ENCODE results near the gene RGL3. TPM values are rescaled to one million over a fixed set of nuclear protein-coding genes. Genes with fewer than 3 reads are reported as not detected.

The RGL3 gene
- total and polyA plus RNA-seq, 2 donors = 0.28 to 5.3 TPM

GRCh38 chr19:11451871-11452619 is 32.9 kb upstream of the RGL3 start:
- Histone ChIP-seq H3K4me3 (ENCODE audit: low read length in 2 of 2) (no peak overlapping the region), H3K9me3 (ENCODE audit: control insufficient read depth in 2 of 2, insufficient read depth in 1 of 2, low read length in 1 of 2) (no peaks in the 10 kb centered on the region), H3K27me3 (ENCODE audit: control insufficient read depth in 2 of 2, insufficient read depth in 1 of 2, low read length in 1 of 2) (peaks cover 0 to 11% of the 10 kb centered on the region in 2 donors), H3K36me3 (ENCODE audit: control insufficient read depth in 2 of 2, insufficient read depth in 2 of 2, low read length in 1 of 2) (peaks cover 19 to 36% of the 10 kb centered on the region in 2 donors), H3K4me1 (ENCODE audit: control insufficient read depth in 2 of 2, insufficient read depth in 2 of 2, low read length in 2 of 2) (no peaks in the 10 kb centered on the region), H3K27ac (ENCODE audit: low read depth in 1 of 2, low read length in 1 of 2) (no peak overlapping the region)
- no peak for DNase-seq (ENCODE audit: low read depth in 6 of 9, low spot score in 9 of 9)
- WGBS = 76% methylated on average over 25 of the region's 25 CpGs

- no peak overlapping the region for H3K27ac ChIP-seq (ENCODE audit: low read depth in 1 of 2, low read length in 1 of 2)
- H3K4me1 ChIP-seq (ENCODE audit: control insufficient read depth in 2 of 2, insufficient read depth in 2 of 2, low read length in 2 of 2) = no peaks in the 10 kb centered on the region
- no peak for DNase-seq (ENCODE audit: low read depth in 6 of 9, low spot score in 9 of 9)
- H3K36me3 ChIP-seq (ENCODE audit: control insufficient read depth in 2 of 2, insufficient read depth in 2 of 2, low read length in 1 of 2) = peaks cover 24 to 43% of the 10 kb centered on the region in 2 donors
- no peaks in the 10 kb centered on the region for H3K9me3 ChIP-seq (ENCODE audit: control insufficient read depth in 2 of 2, insufficient read depth in 1 of 2, low read length in 1 of 2)
- no peak overlapping the region for H3K4me3 ChIP-seq (ENCODE audit: low read length in 2 of 2)
- H3K27me3 ChIP-seq (ENCODE audit: control insufficient read depth in 2 of 2, insufficient read depth in 1 of 2, low read length in 1 of 2) = peaks cover 0 to 11% of the 10 kb centered on the region in 2 donors
- WGBS = 79% methylated on average over 13 of the region's 13 CpGs
These were observed 32.3 kb upstream of the RGL3 start for GRCh38 chr19:11451327-11451870.

- Histone ChIP-seq H3K27me3 (ENCODE audit: control insufficient read depth in 2 of 2, insufficient read depth in 1 of 2, low read length in 1 of 2) (peaks cover 0 to 9% of the 10 kb centered on the region in 2 donors), H3K9me3 (ENCODE audit: control insufficient read depth in 2 of 2, insufficient read depth in 1 of 2, low read length in 1 of 2) (no peaks in the 10 kb centered on the region), H3K4me1 (ENCODE audit: control insufficient read depth in 2 of 2, insufficient read depth in 2 of 2, low read length in 2 of 2) (no peaks in the 10 kb centered on the region), H3K4me3 (ENCODE audit: low read length in 2 of 2) (no peak overlapping the region), H3K27ac (ENCODE audit: low read depth in 1 of 2, low read length in 1 of 2) (no peak overlapping the region), H3K36me3 (ENCODE audit: control insufficient read depth in 2 of 2, insufficient read depth in 2 of 2, low read length in 1 of 2) (peaks cover 30 to 49% of the 10 kb centered on the region in 2 donors)
- no peak for DNase-seq (ENCODE audit: low read depth in 6 of 9, low spot score in 9 of 9)
- WGBS = 98% methylated on average over 21 of the region's 21 CpGs
These were observed 31.6 kb upstream of the RGL3 start for GRCh38 chr19:11450570-11451326.

- Histone ChIP-seq H3K4me3 (ENCODE audit: low read length in 2 of 2) (no peak overlapping the region), H3K27me3 (ENCODE audit: control insufficient read depth in 2 of 2, insufficient read depth in 1 of 2, low read length in 1 of 2) (peaks cover 0 to 3% of the 10 kb centered on the region in 2 donors), H3K4me1 (ENCODE audit: control insufficient read depth in 2 of 2, insufficient read depth in 2 of 2, low read length in 2 of 2) (peaks cover 0 to 3% of the 10 kb centered on the region in 2 donors), H3K9me3 (ENCODE audit: control insufficient read depth in 2 of 2, insufficient read depth in 1 of 2, low read length in 1 of 2) (no peaks in the 10 kb centered on the region), H3K36me3 (ENCODE audit: control insufficient read depth in 2 of 2, insufficient read depth in 2 of 2, low read length in 1 of 2) (peaks cover 47 to 66% of the 10 kb centered on the region in 2 donors), H3K27ac (ENCODE audit: low read depth in 1 of 2, low read length in 1 of 2) (no peak overlapping the region)
- 97% methylated on average over 31 of the region's 31 CpGs for WGBS
- no peak for DNase-seq (ENCODE audit: low read depth in 6 of 9, low spot score in 9 of 9)
These were observed 29.9 kb upstream of the RGL3 start for GRCh38 chr19:11448923-11449554.

- WGBS = 93% methylated on average over 13 of the region's 13 CpGs
- H3K36me3 ChIP-seq (ENCODE audit: control insufficient read depth in 2 of 2, insufficient read depth in 2 of 2, low read length in 1 of 2) = peaks cover 50 to 71% of the 10 kb centered on the region in 2 donors
- H3K27me3 ChIP-seq (ENCODE audit: control insufficient read depth in 2 of 2, insufficient read depth in 1 of 2, low read length in 1 of 2) = no peaks in the 10 kb centered on the region
- no peaks in the 10 kb centered on the region for H3K9me3 ChIP-seq (ENCODE audit: control insufficient read depth in 2 of 2, insufficient read depth in 1 of 2, low read length in 1 of 2)
- no peak overlapping the region for H3K4me3 ChIP-seq (ENCODE audit: low read length in 2 of 2)
- DNase-seq (ENCODE audit: low read depth in 6 of 9, low spot score in 9 of 9) = no peak
- H3K27ac ChIP-seq (ENCODE audit: low read depth in 1 of 2, low read length in 1 of 2) = no peak overlapping the region
- peaks cover 0 to 3% of the 10 kb centered on the region in 2 donors for H3K4me1 ChIP-seq (ENCODE audit: control insufficient read depth in 2 of 2, insufficient read depth in 2 of 2, low read length in 2 of 2)
These were observed 29.3 kb upstream of the RGL3 start for GRCh38 chr19:11448410-11448809.

- Histone ChIP-seq H3K36me3 (ENCODE audit: control insufficient read depth in 2 of 2, insufficient read depth in 2 of 2, low read length in 1 of 2) (peaks cover 54 to 76% of the 10 kb centered on the region in 2 donors), H3K4me1 (ENCODE audit: control insufficient read depth in 2 of 2, insufficient read depth in 2 of 2, low read length in 2 of 2) (peaks cover 0 to 3% of the 10 kb centered on the region in 2 donors), H3K9me3 (ENCODE audit: control insufficient read depth in 2 of 2, insufficient read depth in 1 of 2, low read length in 1 of 2) (no peaks in the 10 kb centered on the region), H3K4me3 (ENCODE audit: low read length in 2 of 2) (no peak overlapping the region), H3K27me3 (ENCODE audit: control insufficient read depth in 2 of 2, insufficient read depth in 1 of 2, low read length in 1 of 2) (no peaks in the 10 kb centered on the region), H3K27ac (ENCODE audit: low read depth in 1 of 2, low read length in 1 of 2) (no peak overlapping the region)
- 97% methylated on average over 35 of the region's 35 CpGs for WGBS
- DNase-seq (ENCODE audit: low read depth in 6 of 9, low spot score in 9 of 9) = no peak
These were observed 28.5 kb upstream of the RGL3 start for GRCh38 chr19:11447347-11448262.

- H3K27ac ChIP-seq (ENCODE audit: low read depth in 1 of 2, low read length in 1 of 2) = no peak overlapping the region
- WGBS = 94% methylated on average over 23 of the region's 23 CpGs
- no peak for DNase-seq (ENCODE audit: low read depth in 6 of 9, low spot score in 9 of 9)
These were observed 27.7 kb upstream of the RGL3 start for GRCh38 chr19:11446652-11447301.

GRCh38 chr19:11446271-11446651 is 27.1 kb upstream of the RGL3 start:
- no peak for DNase-seq (ENCODE audit: low read depth in 6 of 9, low spot score in 9 of 9)
- 97% methylated on average over 14 of the region's 14 CpGs for WGBS
- no peak overlapping the region for H3K4me3 ChIP-seq (ENCODE audit: low read length in 2 of 2)

More at GRCh38 chr19:11446652-11447301, 27.7 kb upstream of the RGL3 start:
- peaks cover 0 to 3% of the 10 kb centered on the region in 2 donors for H3K4me1 ChIP-seq (ENCODE audit: control insufficient read depth in 2 of 2, insufficient read depth in 2 of 2, low read length in 2 of 2)
- no peak overlapping the region for H3K4me3 ChIP-seq (ENCODE audit: low read length in 2 of 2)
- no peaks in the 10 kb centered on the region for H3K27me3 ChIP-seq (ENCODE audit: control insufficient read depth in 2 of 2, insufficient read depth in 1 of 2, low read length in 1 of 2)
- peaks cover 63 to 85% of the 10 kb centered on the region in 2 donors for H3K36me3 ChIP-seq (ENCODE audit: control insufficient read depth in 2 of 2, insufficient read depth in 2 of 2, low read length in 1 of 2)
- H3K9me3 ChIP-seq (ENCODE audit: control insufficient read depth in 2 of 2, insufficient read depth in 1 of 2, low read length in 1 of 2) = no peaks in the 10 kb centered on the region

More at GRCh38 chr19:11446271-11446651, 27.1 kb upstream of the RGL3 start:
- Histone ChIP-seq H3K9me3 (ENCODE audit: control insufficient read depth in 2 of 2, insufficient read depth in 1 of 2, low read length in 1 of 2) (no peaks in the 10 kb centered on the region), H3K4me1 (ENCODE audit: control insufficient read depth in 2 of 2, insufficient read depth in 2 of 2, low read length in 2 of 2) (peaks cover 0 to 3% of the 10 kb centered on the region in 2 donors), H3K36me3 (ENCODE audit: control insufficient read depth in 2 of 2, insufficient read depth in 2 of 2, low read length in 1 of 2) (peaks cover 68 to 90% of the 10 kb centered on the region in 2 donors), H3K27ac (ENCODE audit: low read depth in 1 of 2, low read length in 1 of 2) (no peak overlapping the region), H3K27me3 (ENCODE audit: control insufficient read depth in 2 of 2, insufficient read depth in 1 of 2, low read length in 1 of 2) (no peaks in the 10 kb centered on the region)

Data from thymus (tissue), 11 donors.